NCI-H748 (cell line): Measurements from ENCODE around the gene TBXT.

ENCODE experiments used
- DNase-seq: peaks from one replicate; lab custom pipeline; 2025; ENCODE audit not compliant: unreplicated experiment; lab: John Stamatoyannopoulos, UW

The TBXT gene

GRCh38 chr6:166121726-166122125 is 45.9 kb downstream of the TBXT start:
- no peak for DNase-seq

GRCh38 chr6:166119116-166119911 is 48.3 kb downstream of the TBXT start:
- DNase-seq = no peak

- no peak for DNase-seq
These were observed 52.0 kb downstream of the TBXT start for GRCh38 chr6:166115609-166116008.

GRCh38 chr6:166112580-166112979 is 55.1 kb downstream of the TBXT start:
- peak; percentile 6 for DNase-seq

GRCh38 chr6:166109608-166110007 is 58.0 kb downstream of the TBXT start:
- DNase-seq = no peak
